SKM-1 (cell line): ENCODE data around the gene YPEL3.

Source experiments
- DNase-seq: peaks from one replicate; lab custom pipeline; 2025; ENCODE audit not compliant: unreplicated experiment; lab: John Stamatoyannopoulos, UW

YPEL3 gene

GRCh38 chr16:30069611-30070462 lies 26.2 kb downstream of the YPEL3 start:
- no peak for DNase-seq

- DNase-seq: no peak
Measured at GRCh38 chr16:30068750-30069610, 27.0 kb downstream of the YPEL3 start.

GRCh38 chr16:30068333-30068732 lies 27.7 kb downstream of the YPEL3 start:
- DNase-seq: no peak

- DNase-seq: no peak
Measured at GRCh38 chr16:30067584-30067916, 28.5 kb downstream of the YPEL3 start.

- no peak for DNase-seq
Measured at GRCh38 chr16:30066761-30067583, 29.0 kb downstream of the YPEL3 start.

GRCh38 chr16:30065943-30066760 lies 29.9 kb downstream of the YPEL3 start:
- no peak for DNase-seq

GRCh38 chr16:30065102-30065942 lies 30.7 kb downstream of the YPEL3 start, which contains the start of gene ALDOA:
ALDOA (plus strand) TSS chr16:30065760; CDS start chr16:30066898, 1,138 bp downstream.
- peak; percentile 97 for DNase-seq

GRCh38 chr16:30064729-30065101 lies 31.3 kb downstream of the YPEL3 start:
- no peak for DNase-seq

GRCh38 chr16:30063893-30064728 lies 31.9 kb downstream of the YPEL3 start:
- peak; percentile 72 for DNase-seq

- no peak for DNase-seq
Measured at GRCh38 chr16:30063278-30063892, 32.6 kb downstream of the YPEL3 start.

- no peak for DNase-seq
Measured at GRCh38 chr16:30060836-30061554, 35.0 kb downstream of the YPEL3 start.

GRCh38 chr16:30060346-30060745 lies 35.7 kb downstream of the YPEL3 start:
- no peak for DNase-seq

- peak; percentile 17 for DNase-seq
Measured at GRCh38 chr16:30054959-30055553, 41.0 kb downstream of the YPEL3 start.

- no peak for DNase-seq
Measured at GRCh38 chr16:30054451-30054850, 41.6 kb downstream of the YPEL3 start.

GRCh38 chr16:30053376-30054015 lies 42.5 kb downstream of the YPEL3 start:
- DNase-seq: no peak

- DNase-seq: peak; percentile 86
Measured at GRCh38 chr16:30052671-30053372, 43.2 kb downstream of the YPEL3 start.
